Limb (tissue), 2 donors: ENCODE results near the gene KBTBD6.
"Not testable (repeated sequence)": the region's sequence is repeated elsewhere in the genome, so short reads cannot be mapped to it uniquely, and the experiment has no call there.

Experiments
- DNase-seq, 2 donors: peaks; one replicate each; pipeline ENCODE4 v3.0.0-alpha.2; 2016; ENCODE audit errors: extremely low spot score in 2 of 2

KBTBD6 gene

DNA sequence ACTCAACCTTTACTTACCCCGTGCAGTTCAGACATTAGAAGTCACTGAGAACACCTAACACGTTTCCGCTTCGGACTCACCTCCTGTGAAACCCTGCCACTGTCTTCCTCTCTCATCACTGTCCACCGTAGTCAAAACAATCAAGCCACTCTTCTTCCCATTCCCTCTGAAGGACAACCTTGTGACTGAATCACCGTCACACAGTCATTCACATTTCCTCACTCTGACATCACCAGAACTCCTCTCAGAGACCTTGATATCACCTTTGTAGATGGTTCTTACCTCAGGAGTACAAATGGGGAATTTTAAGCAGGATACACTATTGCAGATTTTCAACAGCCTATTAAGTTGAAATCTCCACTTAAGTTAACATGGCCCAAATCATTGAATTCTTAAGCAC, 1.3 kb upstream of the KBTBD6 start:
- no peak for DNase-seq

- DNase-seq: not testable (repeated sequence)
These were observed 716 bp downstream of the KBTBD6 start for GRCh38 chr13:41131660-41132511.

DNA sequence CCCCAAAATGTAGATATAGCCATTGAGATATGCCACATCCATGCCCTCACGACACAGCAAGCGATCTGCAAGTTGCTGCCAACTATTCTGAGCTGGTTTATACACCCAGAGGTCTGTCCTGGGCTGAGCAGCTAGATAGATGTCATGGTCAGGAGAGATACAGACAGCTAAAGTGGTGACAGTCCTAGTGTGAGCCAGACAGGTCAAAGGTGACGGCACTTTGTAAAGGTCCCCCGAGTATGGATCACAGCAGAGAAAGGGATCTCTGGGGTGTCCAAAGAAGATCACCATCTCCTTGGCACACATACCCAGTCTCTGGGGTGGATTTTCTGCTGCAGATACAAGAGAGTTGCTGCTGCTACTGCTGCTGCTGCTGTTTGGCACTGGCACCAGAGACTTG, 1.4 kb downstream of the KBTBD6 start:
- DNase-seq: not testable (repeated sequence)

GRCh38 chr13:41130356-41130755, 2.2 kb downstream of the KBTBD6 start:
- DNase-seq: no peak

DNA sequence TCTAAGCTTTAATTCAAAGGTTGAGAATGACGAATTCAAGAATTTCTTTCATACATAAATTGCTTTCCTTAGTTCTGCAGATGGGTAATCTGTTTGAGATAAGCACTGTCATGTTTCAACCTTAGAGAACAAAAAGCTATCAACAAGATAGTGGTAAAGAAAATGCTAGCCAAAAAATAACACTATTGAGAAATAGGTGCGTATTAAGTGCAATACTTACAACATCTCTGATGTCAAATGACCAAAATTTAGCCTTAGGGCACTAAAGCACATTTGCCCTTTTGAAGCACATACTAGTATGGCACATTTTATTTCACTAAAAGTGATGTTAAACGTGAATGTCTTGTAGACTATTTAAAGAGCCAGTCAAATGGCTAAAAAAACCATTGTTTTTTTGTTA, 4.9 kb downstream of the KBTBD6 start:
- DNase-seq: no peak

- DNase-seq: peak in 1 of 2 donors; percentile 30
These were observed 9.8 kb downstream of the KBTBD6 start for GRCh38 chr13:41122838-41123237.

DNA sequence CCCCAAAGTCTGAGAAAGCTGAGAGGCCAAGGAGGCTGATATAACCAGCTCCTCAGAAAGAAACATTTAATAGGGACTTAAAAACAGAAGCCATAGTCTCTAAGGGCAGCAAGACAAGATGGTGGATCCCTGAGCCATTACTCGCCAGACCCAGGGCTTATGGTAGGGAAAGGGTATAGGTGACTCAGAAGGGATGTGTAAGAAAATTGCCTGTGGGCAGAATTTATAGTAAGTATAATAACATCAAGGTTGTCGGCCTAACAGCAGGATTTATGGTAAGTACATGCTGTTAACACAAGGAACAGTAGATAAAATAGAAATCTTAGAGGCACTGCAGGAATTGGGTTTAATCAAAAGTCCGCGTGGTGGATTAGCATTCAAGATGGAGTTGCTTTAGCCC, 14.7 kb downstream of the KBTBD6 start:
- DNase-seq: no peak

- no peak for DNase-seq
These were observed 21.1 kb downstream of the KBTBD6 start for GRCh38 chr13:41111454-41111853.

- no peak for DNase-seq
These were observed 25.0 kb downstream of the KBTBD6 start for GRCh38 chr13:41107584-41108014.

GRCh38 chr13:41107104-41107571, 25.5 kb downstream of the KBTBD6 start:
- DNase-seq: no peak

DNA sequence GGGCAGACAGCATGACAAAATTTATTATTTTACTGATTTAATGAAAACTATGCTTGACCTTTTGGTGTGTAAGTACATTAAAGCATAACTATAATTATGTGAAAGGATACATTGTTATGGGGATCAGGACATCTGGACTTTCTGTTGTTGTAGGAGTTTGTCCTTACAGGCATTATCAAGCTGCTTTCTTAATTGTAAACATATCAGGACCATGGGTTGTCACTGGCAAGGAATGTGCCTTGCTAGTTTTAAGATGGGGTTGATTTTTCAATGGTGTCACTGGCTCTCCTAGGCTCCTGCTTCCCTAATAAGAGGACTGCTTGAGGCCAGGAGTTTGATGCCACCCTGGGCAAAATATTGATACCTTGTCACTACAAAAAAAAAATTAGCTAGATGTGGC, 32.6 kb downstream of the KBTBD6 start:
- no peak for DNase-seq

DNA sequence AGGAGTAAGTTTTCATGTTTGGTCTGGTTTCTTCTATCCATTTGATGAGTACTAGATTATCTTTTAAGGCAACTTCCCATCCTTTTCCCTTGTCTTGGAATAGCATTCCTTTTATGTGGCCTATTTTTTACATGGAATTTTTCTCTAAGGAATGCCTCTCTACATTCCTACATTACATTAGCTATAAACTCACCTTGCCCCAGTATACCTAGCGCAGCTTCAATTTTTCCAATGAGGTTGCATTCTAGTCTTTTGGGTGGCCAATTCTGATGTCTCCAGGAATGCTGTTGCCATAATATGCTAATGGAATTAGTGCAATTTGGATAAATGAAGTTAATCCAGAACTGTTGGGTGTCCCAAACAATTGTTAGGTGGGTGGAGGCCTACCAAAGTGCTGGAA, 33.8 kb downstream of the KBTBD6 start:
- DNase-seq: no peak

DNA sequence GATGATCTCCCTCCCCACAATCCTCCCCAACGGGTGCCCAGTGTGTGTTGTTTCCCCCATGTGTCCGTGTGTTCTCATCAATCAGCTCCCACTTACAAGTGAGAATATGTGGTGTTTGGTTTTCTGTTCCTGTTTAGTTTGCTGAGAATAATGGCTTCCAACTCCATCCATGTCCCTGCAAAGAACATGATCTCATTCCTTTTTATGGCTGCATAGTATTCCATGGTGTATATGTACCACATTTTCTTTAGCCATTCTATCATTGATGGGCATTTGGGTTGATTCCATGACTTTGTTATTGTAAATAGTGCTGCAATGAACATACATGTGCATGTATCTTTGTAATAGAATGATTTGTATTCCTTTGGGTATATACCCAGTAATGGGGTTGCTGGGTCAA, 36.9 kb downstream of the KBTBD6 start:
- not testable (repeated sequence) for DNase-seq

GRCh38 chr13:41085961-41086585, 46.5 kb downstream of the KBTBD6 start:
- no peak for DNase-seq

DNA sequence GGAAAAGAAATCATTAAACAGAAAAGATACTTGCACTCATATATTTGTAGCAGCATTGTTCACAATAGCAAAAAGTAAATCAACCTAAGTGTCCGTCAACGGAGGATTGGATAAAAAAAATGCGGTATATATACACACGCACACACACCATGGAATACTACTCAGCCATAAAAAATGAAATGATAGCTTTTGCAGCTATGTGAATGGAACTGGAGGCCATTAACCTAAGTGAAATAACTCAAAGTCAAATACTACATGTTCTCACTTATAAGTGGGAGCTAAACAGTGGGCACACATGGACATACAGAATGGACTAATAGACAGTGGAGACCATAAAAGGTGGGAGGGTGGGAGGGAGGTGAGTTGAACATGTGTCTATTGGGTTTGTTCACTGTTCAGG, 52.9 kb downstream of the KBTBD6 start:
- DNase-seq: no peak
